ENCODE data around the gene ARHGDIA.

DNA sequence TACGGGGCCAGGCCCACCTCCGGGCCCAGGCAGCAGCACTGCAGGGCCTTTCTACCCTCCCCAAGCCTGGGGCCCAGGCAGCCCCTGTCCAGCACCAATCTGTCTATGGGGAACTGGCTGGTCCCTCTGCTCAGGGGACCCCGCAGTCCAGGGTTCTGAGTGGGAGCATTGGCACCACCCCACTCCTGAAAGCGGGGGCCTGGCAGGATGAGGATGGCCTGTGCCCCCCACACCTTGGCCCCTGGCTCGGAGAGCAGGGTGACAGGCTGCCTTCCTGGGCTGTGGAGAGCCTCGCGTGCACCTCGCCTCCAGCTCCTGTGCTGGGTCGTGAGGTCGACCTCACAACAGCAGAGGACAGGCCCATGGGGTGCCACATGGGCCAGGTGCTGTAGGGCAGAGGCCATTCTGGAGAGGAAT is 32.3 kb upstream of the ARHGDIA start:
- TF ChIP-seq EZH2 (IDR thresholded peaks at IDR 0.05) (no peak), POLR2AphosphoS5 (IDR thresholded peaks at IDR 0.05; ENCODE audit: borderline replicate concordance, low read depth, low read length) (no peak)
